K562 (cell line): Measurements from ENCODE around the gene EML2.

Source experiments
- CEBPB ChIP-seq: fragments of 450-650 bp; IDR thresholded peaks from 2 replicates; pipeline ENCODE4 v1.6.1; 2016; ENCODE audit warnings: missing genetic modification characterization, missing compliant biosample characterization
- CHD2 ChIP-seq: IDR thresholded peaks from 2 replicates; pipeline ENCODE4 v1.6.1; 2011; ENCODE audit warnings: low read depth, low read length
- ETV6 ChIP-seq, 3 experiments: fragments of 150-350 bp in 1 of 3; sonication (generic) in 1 of 3; formaldehyde crosslinking in 1 of 3; IDR thresholded peaks; 2 replicates each; pipeline versions ENCODE4 v1.6.1 to v1.8.0; 2014 to 2022; ENCODE audit warnings: borderline replicate concordance in 2 of 3, low read depth in 2 of 3, antibody characterized with exemption in 1 of 3, low read length in 1 of 3, mild to moderate bottlenecking in 1 of 3, missing genetic modification reagents in 1 of 3
- EZH2 ChIP-seq: IDR thresholded peaks from 2 replicates; pipeline ENCODE4 v1.6.1; 2012; ENCODE audit warnings: low read depth, mild to moderate bottlenecking, inconsistent platforms, low read length, borderline replicate concordance
- MTA1 ChIP-seq: fragments of 450-650 bp; IDR thresholded peaks from 2 replicates; pipeline ENCODE4 v1.6.1; 2017; ENCODE audit warnings: borderline replicate concordance
- NR1H2 ChIP-seq: sonication (generic); formaldehyde crosslinking; IDR thresholded peaks from 2 replicates; pipeline ENCODE4 v1.4.0; 2020; ENCODE audit warnings: mild to moderate bottlenecking, missing genetic modification reagents
- POLR2A ChIP-seq: fragments of 450-650 bp; conservative IDR thresholded peaks from 2 replicates; pipeline ENCODE4 v1.6.1; 2016
- POLR2AphosphoS5 ChIP-seq: IDR thresholded peaks from 2 replicates; pipeline ENCODE4 v1.6.1; 2011; ENCODE audit warnings: mild to moderate bottlenecking, low read depth, low read length, moderate library complexity; ENCODE audit not compliant: control insufficient read depth, insufficient read depth
- ZFX ChIP-seq: sonication (generic); formaldehyde crosslinking; IDR thresholded peaks from 2 replicates; pipeline ENCODE4 v1.8.0; 2022; ENCODE audit warnings: mild to moderate bottlenecking, missing genetic modification reagents, moderate library complexity
- TF ChIP-seq, protein P1 (sequence below): fragments of 250-450 bp; sonication (Bioruptor Pico); IDR thresholded peaks from 2 replicates; pipeline ENCODE4 v1.4.0; 2020; ENCODE audit warnings: mild to moderate bottlenecking, moderate library complexity
- TF ChIP-seq, protein P2 (sequence below): IDR thresholded peaks from 3 replicates; pipeline ENCODE4 v1.6.1; 2011; ENCODE audit warnings: borderline replicate concordance, mild to moderate bottlenecking; ENCODE audit not compliant: insufficient read length, insufficient read depth
- TF ChIP-seq, protein P3 (sequence below), 3 experiments: IDR thresholded peaks in 2 of 3; conservative IDR thresholded peaks in 1 of 3; 2 replicates each; pipeline ENCODE4 v1.5.1; 2011 to 2012; ENCODE audit warnings: low read length in 3 of 3, mild to moderate bottlenecking in 3 of 3, control low read depth in 2 of 3, improper control_type of control experiment in 1 of 3, inconsistent platforms in 1 of 3, low read depth in 1 of 3, mixed read lengths in 1 of 3, moderate library complexity in 1 of 3; ENCODE audit not compliant: insufficient read depth in 2 of 3
- TF ChIP-seq, protein P4 (sequence below): sonication (generic); formaldehyde crosslinking; IDR thresholded peaks from 2 replicates; pipeline ENCODE4 v1.8.0; 2022; ENCODE audit warnings: mild to moderate bottlenecking, missing genetic modification reagents, borderline replicate concordance

DNA sequence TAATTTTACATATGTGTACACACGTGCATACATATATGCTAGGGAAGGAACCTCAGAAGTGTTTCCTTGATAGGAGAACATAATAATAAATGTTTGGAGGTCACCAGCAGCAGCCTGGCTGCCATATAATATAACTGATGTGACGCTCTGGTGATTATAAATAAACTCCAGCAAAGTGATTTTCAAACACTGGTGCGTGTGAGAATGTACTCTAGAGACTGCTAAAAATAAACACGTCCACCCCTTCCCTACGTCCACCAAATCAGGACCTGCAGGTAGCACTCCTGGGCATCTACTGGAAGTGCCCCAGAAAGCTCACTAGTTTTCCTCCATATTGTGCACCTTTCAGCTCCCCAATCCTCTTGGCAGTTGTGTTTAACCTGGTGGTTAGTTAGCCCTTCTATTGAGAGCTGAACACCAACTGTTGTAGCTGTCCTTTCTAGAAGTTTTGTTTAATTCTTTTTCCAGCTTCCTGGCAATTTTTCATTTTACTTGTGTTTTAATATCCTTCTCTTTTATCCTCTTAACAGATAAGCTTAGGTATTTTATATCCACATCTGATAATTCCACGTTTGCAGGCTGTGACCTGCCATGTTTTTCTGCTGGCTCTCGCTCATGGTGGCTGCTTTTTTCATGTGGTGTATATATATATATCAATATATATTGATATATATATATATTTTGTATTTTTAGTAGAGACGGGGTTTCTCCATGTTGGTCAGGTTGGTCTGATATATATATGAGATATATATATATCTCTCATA is 67.6 kb downstream of the EML2 start:
- TF ChIP-seq MTA1 (no peak), ETV6 (IDR thresholded peaks at IDR 0.05; ENCODE audit: borderline replicate concordance in 1 of 2, low read depth in 2 of 2, low read length in 1 of 2) (no peak), ETV6 (CRISPR knock-in tag; IDR thresholded peaks at IDR 0.05; ENCODE audit: borderline replicate concordance) (no peak), POLR2AphosphoS5 (no peak), CEBPB (tag) (no peak), NR1H2 (CRISPR knock-in tag) (no peak), POLR2A (no peak), CHD2 (no peak), ZFX (CRISPR knock-in tag) (no peak), EZH2 (no peak)
- TF ChIP-seq, protein P1, sequence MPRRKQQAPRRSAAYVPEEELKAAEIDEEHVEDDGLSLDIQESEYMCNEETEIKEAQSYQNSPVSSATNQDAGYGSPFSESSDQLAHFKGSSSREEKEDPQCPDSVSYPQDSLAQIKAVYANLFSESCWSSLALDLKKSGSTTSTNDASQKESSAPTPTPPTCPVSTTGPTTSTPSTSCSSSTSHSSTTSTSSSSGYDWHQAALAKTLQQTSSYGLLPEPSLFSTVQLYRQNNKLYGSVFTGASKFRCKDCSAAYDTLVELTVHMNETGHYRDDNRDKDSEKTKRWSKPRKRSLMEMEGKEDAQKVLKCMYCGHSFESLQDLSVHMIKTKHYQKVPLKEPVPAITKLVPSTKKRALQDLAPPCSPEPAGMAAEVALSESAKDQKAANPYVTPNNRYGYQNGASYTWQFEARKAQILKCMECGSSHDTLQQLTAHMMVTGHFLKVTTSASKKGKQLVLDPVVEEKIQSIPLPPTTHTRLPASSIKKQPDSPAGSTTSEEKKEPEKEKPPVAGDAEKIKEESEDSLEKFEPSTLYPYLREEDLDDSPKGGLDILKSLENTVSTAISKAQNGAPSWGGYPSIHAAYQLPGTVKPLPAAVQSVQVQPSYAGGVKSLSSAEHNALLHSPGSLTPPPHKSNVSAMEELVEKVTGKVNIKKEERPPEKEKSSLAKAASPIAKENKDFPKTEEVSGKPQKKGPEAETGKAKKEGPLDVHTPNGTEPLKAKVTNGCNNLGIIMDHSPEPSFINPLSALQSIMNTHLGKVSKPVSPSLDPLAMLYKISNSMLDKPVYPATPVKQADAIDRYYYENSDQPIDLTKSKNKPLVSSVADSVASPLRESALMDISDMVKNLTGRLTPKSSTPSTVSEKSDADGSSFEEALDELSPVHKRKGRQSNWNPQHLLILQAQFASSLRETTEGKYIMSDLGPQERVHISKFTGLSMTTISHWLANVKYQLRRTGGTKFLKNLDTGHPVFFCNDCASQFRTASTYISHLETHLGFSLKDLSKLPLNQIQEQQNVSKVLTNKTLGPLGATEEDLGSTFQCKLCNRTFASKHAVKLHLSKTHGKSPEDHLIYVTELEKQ (CRISPR knock-in tag): no peak
- TF ChIP-seq, protein P2, sequence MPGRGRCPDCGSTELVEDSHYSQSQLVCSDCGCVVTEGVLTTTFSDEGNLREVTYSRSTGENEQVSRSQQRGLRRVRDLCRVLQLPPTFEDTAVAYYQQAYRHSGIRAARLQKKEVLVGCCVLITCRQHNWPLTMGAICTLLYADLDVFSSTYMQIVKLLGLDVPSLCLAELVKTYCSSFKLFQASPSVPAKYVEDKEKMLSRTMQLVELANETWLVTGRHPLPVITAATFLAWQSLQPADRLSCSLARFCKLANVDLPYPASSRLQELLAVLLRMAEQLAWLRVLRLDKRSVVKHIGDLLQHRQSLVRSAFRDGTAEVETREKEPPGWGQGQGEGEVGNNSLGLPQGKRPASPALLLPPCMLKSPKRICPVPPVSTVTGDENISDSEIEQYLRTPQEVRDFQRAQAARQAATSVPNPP: no peak
- TF ChIP-seq, protein P3, sequence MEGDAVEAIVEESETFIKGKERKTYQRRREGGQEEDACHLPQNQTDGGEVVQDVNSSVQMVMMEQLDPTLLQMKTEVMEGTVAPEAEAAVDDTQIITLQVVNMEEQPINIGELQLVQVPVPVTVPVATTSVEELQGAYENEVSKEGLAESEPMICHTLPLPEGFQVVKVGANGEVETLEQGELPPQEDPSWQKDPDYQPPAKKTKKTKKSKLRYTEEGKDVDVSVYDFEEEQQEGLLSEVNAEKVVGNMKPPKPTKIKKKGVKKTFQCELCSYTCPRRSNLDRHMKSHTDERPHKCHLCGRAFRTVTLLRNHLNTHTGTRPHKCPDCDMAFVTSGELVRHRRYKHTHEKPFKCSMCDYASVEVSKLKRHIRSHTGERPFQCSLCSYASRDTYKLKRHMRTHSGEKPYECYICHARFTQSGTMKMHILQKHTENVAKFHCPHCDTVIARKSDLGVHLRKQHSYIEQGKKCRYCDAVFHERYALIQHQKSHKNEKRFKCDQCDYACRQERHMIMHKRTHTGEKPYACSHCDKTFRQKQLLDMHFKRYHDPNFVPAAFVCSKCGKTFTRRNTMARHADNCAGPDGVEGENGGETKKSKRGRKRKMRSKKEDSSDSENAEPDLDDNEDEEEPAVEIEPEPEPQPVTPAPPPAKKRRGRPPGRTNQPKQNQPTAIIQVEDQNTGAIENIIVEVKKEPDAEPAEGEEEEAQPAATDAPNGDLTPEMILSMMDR (IDR thresholded peaks at IDR 0.05 in 2 of 3, conservative IDR thresholded peaks at IDR 0.05 in 1 of 3; ENCODE audit: insufficient read depth in 2 of 3, low read depth in 1 of 3, low read length in 3 of 3): no peak
- TF ChIP-seq, protein P4, sequence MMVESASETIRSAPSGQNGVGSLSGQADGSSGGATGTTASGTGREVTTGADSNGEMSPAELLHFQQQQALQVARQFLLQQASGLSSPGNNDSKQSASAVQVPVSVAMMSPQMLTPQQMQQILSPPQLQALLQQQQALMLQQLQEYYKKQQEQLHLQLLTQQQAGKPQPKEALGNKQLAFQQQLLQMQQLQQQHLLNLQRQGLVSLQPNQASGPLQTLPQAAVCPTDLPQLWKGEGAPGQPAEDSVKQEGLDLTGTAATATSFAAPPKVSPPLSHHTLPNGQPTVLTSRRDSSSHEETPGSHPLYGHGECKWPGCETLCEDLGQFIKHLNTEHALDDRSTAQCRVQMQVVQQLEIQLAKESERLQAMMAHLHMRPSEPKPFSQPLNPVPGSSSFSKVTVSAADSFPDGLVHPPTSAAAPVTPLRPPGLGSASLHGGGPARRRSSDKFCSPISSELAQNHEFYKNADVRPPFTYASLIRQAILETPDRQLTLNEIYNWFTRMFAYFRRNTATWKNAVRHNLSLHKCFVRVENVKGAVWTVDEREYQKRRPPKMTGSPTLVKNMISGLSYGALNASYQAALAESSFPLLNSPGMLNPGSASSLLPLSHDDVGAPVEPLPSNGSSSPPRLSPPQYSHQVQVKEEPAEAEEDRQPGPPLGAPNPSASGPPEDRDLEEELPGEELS (CRISPR knock-in tag): no peak
